Mesendoderm (in vitro differentiated cells): Measurements from ENCODE around the gene NKX1-1.

ENCODE experiments used
- DNase-seq: peaks from one replicate; pipeline ENCODE4 v3.0.0; 2013
- H2AK5ac ChIP-seq: 2 replicates; pipeline ENCODE4 v1.6.1; 2013; ENCODE audit warnings: low read length, inconsistent platforms
- H2BK120ac ChIP-seq: 2 replicates; pipeline ENCODE4 v1.6.1; 2013; ENCODE audit warnings: low read depth, mild to moderate bottlenecking, low read length, moderate library complexity, mixed read lengths
- H2BK15ac ChIP-seq: replicated peaks from 2 replicates; pipeline ENCODE4 v1.6.1; 2013; ENCODE audit warnings: low read depth, mild to moderate bottlenecking, moderate library complexity
- H2BK5ac ChIP-seq: 2 replicates; pipeline ENCODE4 v1.6.1; 2013; ENCODE audit warnings: low read length, inconsistent platforms
- H3K18ac ChIP-seq: 2 replicates; pipeline ENCODE4 v1.6.1; 2013; ENCODE audit warnings: mild to moderate bottlenecking, low read length, mixed read lengths
- H3K23ac ChIP-seq: one replicate; pipeline ENCODE4 v1.6.1; 2013; ENCODE audit warnings: low read length
- H3K27ac ChIP-seq: 2 replicates; pipeline ENCODE4 v1.5.1; 2013; ENCODE audit warnings: low read depth, mild to moderate bottlenecking, inconsistent platforms, low read length, moderate library complexity
- H3K27me3 ChIP-seq: 2 replicates; pipeline ENCODE4 v1.6.1; 2013; ENCODE audit warnings: low read length, control low read depth, mild to moderate bottlenecking, inconsistent platforms; ENCODE audit not compliant: insufficient read depth, poor library complexity
- H3K36me3 ChIP-seq: 2 replicates; pipeline ENCODE4 v1.6.1; 2013; ENCODE audit warnings: low read length, inconsistent platforms; ENCODE audit not compliant: control insufficient read depth, insufficient read depth
- H3K4ac ChIP-seq: one replicate; pipeline ENCODE4 v1.6.1; 2013; ENCODE audit warnings: low read depth, mild to moderate bottlenecking, low read length, moderate library complexity
- H3K4me1 ChIP-seq: 2 replicates; pipeline ENCODE4 v1.6.1; 2013; ENCODE audit warnings: low read depth, low read length, inconsistent platforms; ENCODE audit not compliant: control insufficient read depth
- H3K4me2 ChIP-seq: 2 replicates; pipeline ENCODE4 v1.6.1; 2013; ENCODE audit warnings: low read length
- H3K4me3 ChIP-seq: 2 replicates; pipeline ENCODE4 v1.5.1; 2013; ENCODE audit warnings: mild to moderate bottlenecking, low read length
- H3K56ac ChIP-seq: one replicate; pipeline ENCODE4 v1.6.1; 2013; ENCODE audit warnings: low read length
- H3K79me1 ChIP-seq: 2 replicates; pipeline ENCODE4 v1.6.1; 2013; ENCODE audit warnings: low read length, inconsistent platforms
- H3K79me2 ChIP-seq: 2 replicates; pipeline ENCODE4 v1.6.1; 2013; ENCODE audit warnings: mild to moderate bottlenecking, low read length; ENCODE audit not compliant: control insufficient read depth, insufficient read depth
- H3K9ac ChIP-seq: 2 replicates; pipeline ENCODE4 v1.6.1; 2013; ENCODE audit warnings: low read length, inconsistent platforms
- H4K5ac ChIP-seq: one replicate; pipeline ENCODE4 v1.6.1; 2013; ENCODE audit warnings: low read length
- H4K8ac ChIP-seq: one replicate; pipeline ENCODE4 v1.6.1; 2013; ENCODE audit warnings: low read depth, mild to moderate bottlenecking, control low read depth, low read length, moderate library complexity
- WGBS: extraction: QIAGEN DNeasy Blood & Tissue Kit; methylation state at CpG from one replicate; pipeline ENCODE4 v1.1.7; 2013; ENCODE audit warnings: low lambda C conversion rate, missing lambda C conversion rate; ENCODE audit not compliant: insufficient coverage; ENCODE audit errors: extremely low coverage; 5-methylcytosine and 5-hydroxymethylcytosine counted together

NKX1-1 gene

DNA sequence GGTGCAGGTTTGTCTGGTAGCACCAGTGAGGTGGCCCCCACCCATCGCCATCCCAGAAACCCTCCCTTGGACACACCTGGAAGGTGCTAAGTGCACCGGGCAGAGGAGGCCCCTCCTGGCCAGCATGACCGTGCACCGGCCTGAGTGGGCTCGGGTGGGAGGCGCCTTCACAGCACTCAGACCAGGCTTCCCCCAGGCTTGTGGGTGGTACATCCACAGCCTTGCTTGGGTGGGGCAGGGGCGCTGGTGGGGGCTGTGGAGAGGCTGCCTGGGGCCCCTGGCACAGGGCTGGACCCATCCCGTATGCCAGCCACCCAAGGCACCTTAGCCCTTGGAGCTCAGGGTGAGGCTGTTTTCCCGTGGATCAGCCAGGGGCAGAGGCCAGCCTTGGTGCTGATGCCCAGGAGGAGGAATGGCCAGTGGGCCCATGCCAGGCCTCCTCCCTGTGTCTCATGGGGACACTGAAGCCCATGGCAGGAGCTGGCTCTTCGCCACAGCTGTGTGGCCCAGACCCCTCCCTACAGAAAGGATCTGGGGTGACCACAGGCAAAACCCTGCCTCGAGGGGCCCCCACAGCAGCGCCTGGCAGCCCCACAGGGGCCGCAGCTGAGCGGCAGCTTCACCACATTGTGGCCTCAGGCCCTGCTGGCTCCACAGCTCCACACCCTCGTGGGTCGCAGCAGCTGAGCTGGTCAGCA, 21.4 kb downstream of the NKX1-1 start:
- H3K4me2 ChIP-seq, result no peak overlapping the region
- H3K79me1 ChIP-seq, result no peaks in the 10 kb centered on the region
- no peak overlapping the region for H3K23ac ChIP-seq
- H3K36me3 ChIP-seq, result no peaks in the 10 kb centered on the region
- H3K18ac ChIP-seq, result no peak overlapping the region
- H3K4me3 ChIP-seq, result no peak overlapping the region
- H3K56ac ChIP-seq, result no peak overlapping the region
- no peak overlapping the region for H3K9ac ChIP-seq
- no peak overlapping the region for H4K5ac ChIP-seq
- no peak overlapping the region for H2BK15ac ChIP-seq
- H3K27me3 ChIP-seq, result no peaks in the 10 kb centered on the region
- no peak overlapping the region for H2BK5ac ChIP-seq
- no peak overlapping the region for H4K8ac ChIP-seq
- no peak for DNase-seq
- H2BK120ac ChIP-seq, result no peak overlapping the region
- no CpG with 5 or more reads among the region's 16 CpGs for WGBS
- no peaks in the 10 kb centered on the region for H3K79me2 ChIP-seq
- H2AK5ac ChIP-seq, result no peak overlapping the region
- no peak overlapping the region for H3K27ac ChIP-seq
- no peaks in the 10 kb centered on the region for H3K4me1 ChIP-seq
- no peak overlapping the region for H3K4ac ChIP-seq

DNA sequence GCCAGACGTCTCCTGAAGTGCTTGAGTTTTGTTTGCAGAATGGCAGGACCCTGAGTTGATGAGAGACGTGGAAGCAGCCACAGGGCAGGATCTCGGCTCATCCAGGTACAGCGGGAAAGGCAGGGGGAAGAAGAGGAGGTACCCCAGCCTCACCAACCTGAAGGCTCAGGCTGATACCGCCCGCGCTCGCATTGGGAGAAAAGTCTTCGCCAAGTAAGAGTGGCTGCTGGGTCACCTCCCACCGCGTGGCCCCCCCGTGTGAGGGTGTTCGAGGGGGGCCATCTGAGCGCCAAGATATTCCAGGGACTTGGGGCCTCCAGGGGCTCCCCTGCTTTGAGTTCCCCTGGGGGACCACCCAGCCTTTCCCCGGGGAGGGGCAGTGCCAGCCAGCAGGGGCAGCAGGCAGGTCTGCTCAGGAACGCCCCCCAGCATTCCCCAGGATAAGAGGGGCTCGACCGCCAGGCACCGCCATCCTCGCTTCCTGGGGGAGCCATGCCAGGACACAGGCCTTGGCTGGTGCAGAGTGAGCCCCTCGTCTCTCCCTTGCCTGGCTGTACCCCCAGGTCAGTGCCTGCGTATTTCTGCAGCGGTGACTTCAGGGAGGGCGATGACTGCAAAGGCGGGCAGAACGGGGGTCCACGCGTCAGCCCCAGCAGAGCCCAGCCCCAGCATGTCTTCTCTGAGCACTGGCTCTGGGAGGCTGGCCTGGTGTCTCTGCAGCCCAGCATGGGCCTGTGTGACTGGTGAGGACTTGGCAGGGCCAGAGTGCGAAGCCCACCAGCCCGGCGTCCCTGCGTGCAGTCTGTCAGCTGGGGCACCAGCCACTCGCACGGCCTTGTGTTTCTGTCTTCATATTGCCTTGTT, 22.3 kb downstream of the NKX1-1 start:
- H3K27ac ChIP-seq, result no peak overlapping the region
- no peak overlapping the region for H3K4ac ChIP-seq
- no peak overlapping the region for H4K5ac ChIP-seq
- H3K79me1 ChIP-seq, result no peaks in the 10 kb centered on the region
- H4K8ac ChIP-seq, result no peak overlapping the region
- H3K18ac ChIP-seq, result no peak overlapping the region
- H3K79me2 ChIP-seq, result no peaks in the 10 kb centered on the region
- no peaks in the 10 kb centered on the region for H3K4me1 ChIP-seq
- H2BK120ac ChIP-seq, result no peak overlapping the region
- no peak overlapping the region for H3K4me2 ChIP-seq
- H3K4me3 ChIP-seq, result no peak overlapping the region
- no peaks in the 10 kb centered on the region for H3K36me3 ChIP-seq
- no peak overlapping the region for H3K9ac ChIP-seq
- H3K27me3 ChIP-seq, result no peaks in the 10 kb centered on the region
- no peak overlapping the region for H2BK15ac ChIP-seq
- H2AK5ac ChIP-seq, result no peak overlapping the region
- no peak overlapping the region for H3K56ac ChIP-seq
- no CpG with 5 or more reads among the region's 34 CpGs for WGBS
- no peak overlapping the region for H2BK5ac ChIP-seq
- no peak overlapping the region for H3K23ac ChIP-seq
- DNase-seq, result no peak

DNA sequence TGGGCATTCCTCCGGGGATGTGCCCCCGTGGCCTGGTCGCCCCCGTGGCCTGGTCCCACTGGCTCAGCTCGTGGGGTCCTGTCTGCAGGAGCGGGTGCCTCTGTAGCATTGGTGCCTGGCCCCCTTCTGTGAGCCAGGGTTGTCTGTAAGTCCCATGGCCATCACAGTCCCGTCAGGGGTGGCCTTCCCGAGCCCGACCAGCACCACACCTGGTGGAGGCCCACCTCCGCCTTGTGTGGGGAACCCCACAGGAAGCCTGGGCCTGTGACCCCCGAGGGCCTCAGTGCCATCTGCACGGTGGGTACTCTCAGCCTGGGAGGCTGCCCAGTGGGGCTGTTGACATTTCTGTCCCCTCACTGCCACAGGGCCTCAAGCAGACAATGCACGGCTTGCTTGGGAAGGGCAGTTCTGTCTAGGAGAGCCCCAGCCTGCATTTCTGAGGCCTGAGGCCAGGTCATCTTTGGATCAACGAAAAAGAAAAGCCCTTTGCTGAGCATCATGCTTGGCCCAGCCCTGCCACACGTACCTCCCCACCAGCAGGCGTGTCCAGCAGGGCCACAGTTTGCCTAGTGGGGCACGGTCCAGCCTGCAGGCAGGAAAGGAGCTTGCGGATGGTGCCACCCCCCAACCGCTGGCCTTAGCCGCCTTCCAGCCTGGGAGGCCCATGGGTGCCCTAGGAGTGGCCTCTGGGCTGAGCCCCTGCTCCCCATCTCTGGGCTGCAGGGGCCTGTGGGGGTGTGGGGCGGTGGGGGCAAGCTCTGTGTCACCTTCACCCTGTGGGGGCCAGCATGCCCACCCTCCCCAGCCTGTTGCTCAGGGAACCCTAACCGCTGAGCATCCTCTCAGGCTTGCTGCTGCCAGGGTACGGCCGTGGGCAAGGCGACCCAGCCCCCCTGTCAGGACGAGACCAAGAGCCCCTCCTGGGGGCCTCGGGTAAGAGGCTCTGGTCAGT, 23.2 kb downstream of the NKX1-1 start:
- no CpG with 5 or more reads among the region's 27 CpGs for WGBS
- H3K18ac ChIP-seq, result no peak overlapping the region
- no peaks in the 10 kb centered on the region for H3K27me3 ChIP-seq
- H3K79me1 ChIP-seq, result no peaks in the 10 kb centered on the region
- H3K56ac ChIP-seq, result no peak overlapping the region
- no peak overlapping the region for H3K4ac ChIP-seq
- no peak overlapping the region for H2BK120ac ChIP-seq
- no peak overlapping the region for H2BK15ac ChIP-seq
- no peak overlapping the region for H3K4me3 ChIP-seq
- no peaks in the 10 kb centered on the region for H3K4me1 ChIP-seq
- no peak overlapping the region for H2BK5ac ChIP-seq
- no peak overlapping the region for H2AK5ac ChIP-seq
- H3K36me3 ChIP-seq, result no peaks in the 10 kb centered on the region
- no peak overlapping the region for H3K27ac ChIP-seq
- DNase-seq, result no peak
- no peak overlapping the region for H3K4me2 ChIP-seq
- no peaks in the 10 kb centered on the region for H3K79me2 ChIP-seq
- no peak overlapping the region for H3K9ac ChIP-seq
- H3K23ac ChIP-seq, result no peak overlapping the region
- H4K8ac ChIP-seq, result no peak overlapping the region
- no peak overlapping the region for H4K5ac ChIP-seq

DNA sequence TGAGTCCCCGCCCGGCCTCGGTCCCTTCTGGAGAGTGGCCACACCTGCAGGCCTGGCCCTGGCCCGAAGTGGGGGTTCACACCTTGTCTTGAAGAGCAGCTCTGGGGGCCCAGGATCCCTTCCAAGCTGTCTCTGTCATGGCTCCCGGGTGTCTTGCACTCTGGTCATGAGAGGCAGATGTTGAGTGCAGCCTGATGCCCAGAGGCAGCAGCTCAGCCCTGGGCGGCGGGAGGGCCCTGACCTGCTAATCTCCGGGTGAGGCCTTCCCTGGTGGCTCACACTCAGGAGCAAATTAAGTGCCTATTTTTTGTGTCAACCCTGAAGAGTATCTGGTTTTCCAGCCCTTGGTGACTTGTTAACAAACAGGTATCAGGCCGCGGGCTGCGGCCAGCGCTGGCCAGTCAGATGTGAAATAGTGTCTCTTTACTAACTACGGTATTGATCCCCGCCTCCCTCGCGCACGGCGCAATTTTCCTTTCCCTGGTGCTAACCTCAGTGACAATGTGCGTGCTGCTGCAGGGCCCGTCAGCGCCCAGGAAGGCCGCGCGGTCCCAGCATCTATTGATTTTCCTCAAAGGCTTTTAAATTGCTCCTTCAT, 24.2 kb downstream of the NKX1-1 start:
- Histone ChIP-seq H2BK5ac (no peak overlapping the region), H3K36me3 (no peaks in the 10 kb centered on the region), H3K4ac (no peak overlapping the region), H4K8ac (no peak overlapping the region), H3K23ac (no peak overlapping the region), H2BK120ac (no peak overlapping the region), H3K4me1 (no peaks in the 10 kb centered on the region), H3K4me2 (no peak overlapping the region), H3K4me3 (no peak overlapping the region), H3K27me3 (no peaks in the 10 kb centered on the region), H3K79me1 (no peaks in the 10 kb centered on the region), H3K27ac (no peak overlapping the region), H4K5ac (no peak overlapping the region), H3K56ac (no peak overlapping the region), H3K79me2 (no peaks in the 10 kb centered on the region), H3K9ac (no peak overlapping the region), H2AK5ac (no peak overlapping the region), H2BK15ac (no peak overlapping the region), H3K18ac (no peak overlapping the region)
- no peak for DNase-seq
- no CpG with 5 or more reads among the region's 24 CpGs for WGBS

DNA sequence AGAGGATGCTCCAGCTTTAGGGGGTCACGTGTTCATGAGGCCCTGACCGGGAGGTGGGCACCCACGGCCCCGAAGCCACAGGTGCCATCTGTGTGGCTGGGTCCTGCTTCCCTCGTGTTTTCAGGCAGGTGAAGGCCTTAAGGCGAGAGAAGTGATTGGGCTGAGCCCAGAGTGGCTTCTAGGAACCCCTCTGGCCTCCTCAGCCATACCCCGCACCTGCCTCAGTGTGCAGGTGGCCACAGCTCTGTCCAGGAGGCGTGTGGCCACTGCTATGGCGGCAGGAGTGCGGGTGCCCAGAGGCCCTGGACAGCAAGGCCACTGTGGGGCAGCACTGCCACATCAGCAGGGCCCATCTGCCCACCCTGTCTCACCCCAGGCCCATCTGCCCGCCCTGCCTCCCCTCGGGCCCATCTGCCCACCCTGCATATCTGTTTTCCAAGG, 25.0 kb downstream of the NKX1-1 start:
- H3K36me3 ChIP-seq, result no peaks in the 10 kb centered on the region
- no peak overlapping the region for H3K18ac ChIP-seq
- no peak overlapping the region for H2BK5ac ChIP-seq
- no peak overlapping the region for H2BK120ac ChIP-seq
- H3K23ac ChIP-seq, result no peak overlapping the region
- H4K8ac ChIP-seq, result no peak overlapping the region
- DNase-seq, result no peak
- no peak overlapping the region for H3K4me2 ChIP-seq
- H3K9ac ChIP-seq, result no peak overlapping the region
- H2AK5ac ChIP-seq, result no peak overlapping the region
- H3K4me3 ChIP-seq, result no peak overlapping the region
- H3K56ac ChIP-seq, result no peak overlapping the region
- no peaks in the 10 kb centered on the region for H3K79me2 ChIP-seq
- no peaks in the 10 kb centered on the region for H3K27me3 ChIP-seq
- no CpG with 5 or more reads among the region's 12 CpGs for WGBS
- H3K4me1 ChIP-seq, result no peaks in the 10 kb centered on the region
- H3K79me1 ChIP-seq, result no peaks in the 10 kb centered on the region
- no peak overlapping the region for H3K27ac ChIP-seq
- no peak overlapping the region for H4K5ac ChIP-seq
- H2BK15ac ChIP-seq, result no peak overlapping the region
- H3K4ac ChIP-seq, result no peak overlapping the region
